GM10248 (cell line): ENCODE data around the gene RASD2.

Source experiments
- CTCF ChIA-PET: fragments of 300-600 bp; sonication (Branson Sonifier 250); formaldehyde crosslinking; extraction: SDS; loops from one replicate; lab custom pipeline; 2021; ENCODE audit warnings: antibody characterized with exemption; lab: Yijun Ruan, JAX
- POLR2A ChIA-PET: fragments of 350-650 bp; sonication (Branson Sonifier 250); formaldehyde crosslinking; extraction: SDS; loops from one replicate; lab custom pipeline; 2020; ENCODE audit warnings: antibody characterized with exemption; lab: Yijun Ruan, JAX
- DNase-seq: peaks from one replicate; pipeline ENCODE4 v3.0.0; 2012; ENCODE audit errors: extremely low spot score
- TF ChIP-seq, protein P1 (sequence below): IDR thresholded peaks from 2 replicates; pipeline ENCODE4 v1.5.1; 2012; ENCODE audit warnings: mild to moderate bottlenecking, low read depth; ENCODE audit errors: extremely low read depth, missing control alignments, control extremely low read depth

Gene RASD2

DNA sequence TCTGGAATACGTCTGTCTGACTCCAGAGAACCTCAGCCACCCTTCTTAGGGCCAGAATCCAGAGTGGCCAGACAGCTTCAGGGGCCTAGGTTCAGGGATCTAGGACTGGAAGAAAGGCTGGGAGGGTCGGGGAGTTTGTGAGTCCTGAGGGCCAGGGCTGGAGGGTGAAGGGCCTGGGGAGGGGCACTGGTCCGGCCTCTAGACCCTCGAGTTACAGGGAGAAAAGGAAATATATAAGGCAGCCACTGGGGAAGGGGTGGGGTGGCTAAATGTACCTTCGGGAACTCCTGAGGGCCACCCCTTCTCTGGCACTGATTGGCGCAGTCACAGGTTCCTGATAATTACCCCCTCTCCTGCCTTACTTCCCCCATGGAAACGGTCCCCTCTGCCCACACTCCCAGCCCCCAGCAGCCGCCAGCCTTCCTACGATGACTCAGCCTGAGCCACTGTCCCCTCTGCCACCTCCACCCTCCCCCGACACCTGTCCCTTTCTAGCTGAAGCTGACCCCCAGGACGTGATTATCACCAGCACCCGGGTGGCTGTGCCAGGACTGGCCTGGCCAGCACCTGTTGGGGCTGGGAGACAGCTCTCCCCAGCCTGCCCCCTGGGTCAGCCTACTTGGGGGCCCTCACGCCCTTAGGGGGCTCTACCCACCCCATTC is 50.1 kb downstream of the RASD2 start:
- CTCF ChIA-PET, result interaction anchor here (1.4 to 1.8 kb wide), 2 partner anchors 9 to 240 kb away, joined by 4 to 9 read pairs; no protein-coding TSS in a partner anchor
- no peak for DNase-seq
- TF ChIP-seq, protein P1, sequence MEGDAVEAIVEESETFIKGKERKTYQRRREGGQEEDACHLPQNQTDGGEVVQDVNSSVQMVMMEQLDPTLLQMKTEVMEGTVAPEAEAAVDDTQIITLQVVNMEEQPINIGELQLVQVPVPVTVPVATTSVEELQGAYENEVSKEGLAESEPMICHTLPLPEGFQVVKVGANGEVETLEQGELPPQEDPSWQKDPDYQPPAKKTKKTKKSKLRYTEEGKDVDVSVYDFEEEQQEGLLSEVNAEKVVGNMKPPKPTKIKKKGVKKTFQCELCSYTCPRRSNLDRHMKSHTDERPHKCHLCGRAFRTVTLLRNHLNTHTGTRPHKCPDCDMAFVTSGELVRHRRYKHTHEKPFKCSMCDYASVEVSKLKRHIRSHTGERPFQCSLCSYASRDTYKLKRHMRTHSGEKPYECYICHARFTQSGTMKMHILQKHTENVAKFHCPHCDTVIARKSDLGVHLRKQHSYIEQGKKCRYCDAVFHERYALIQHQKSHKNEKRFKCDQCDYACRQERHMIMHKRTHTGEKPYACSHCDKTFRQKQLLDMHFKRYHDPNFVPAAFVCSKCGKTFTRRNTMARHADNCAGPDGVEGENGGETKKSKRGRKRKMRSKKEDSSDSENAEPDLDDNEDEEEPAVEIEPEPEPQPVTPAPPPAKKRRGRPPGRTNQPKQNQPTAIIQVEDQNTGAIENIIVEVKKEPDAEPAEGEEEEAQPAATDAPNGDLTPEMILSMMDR, result no peak
- POLR2A ChIA-PET, result no interaction called here

- DNase-seq, result no peak
- ChIA-PET POLR2A (interaction anchor here (0.6 kb wide), 1 partner anchor 761 kb away, joined by 6 read pairs; no protein-coding TSS in a partner anchor), CTCF (interaction anchor here (1.4 to 2.4 kb wide), 3 partner anchors 8 to 241 kb away, joined by 4 to 9 read pairs (median 8); no protein-coding TSS in a partner anchor)
- TF ChIP-seq, protein P1, result no peak
Observed at GRCh38 chr22:35591714-35592417, 51.2 kb downstream of the RASD2 start.

- no peak for DNase-seq
- CTCF ChIA-PET, result interaction anchor here (1.8 to 2.4 kb wide), 2 partner anchors 9 to 10 kb away, joined by 8 to 9 read pairs; no protein-coding TSS in a partner anchor
- POLR2A ChIA-PET, result interaction anchor here (0.6 kb wide), 1 partner anchor 634 kb away, joined by 7 read pairs; no protein-coding TSS in a partner anchor
- TF ChIP-seq, protein P1, result no peak
Observed at GRCh38 chr22:35592418-35592967, 51.9 kb downstream of the RASD2 start.

DNA sequence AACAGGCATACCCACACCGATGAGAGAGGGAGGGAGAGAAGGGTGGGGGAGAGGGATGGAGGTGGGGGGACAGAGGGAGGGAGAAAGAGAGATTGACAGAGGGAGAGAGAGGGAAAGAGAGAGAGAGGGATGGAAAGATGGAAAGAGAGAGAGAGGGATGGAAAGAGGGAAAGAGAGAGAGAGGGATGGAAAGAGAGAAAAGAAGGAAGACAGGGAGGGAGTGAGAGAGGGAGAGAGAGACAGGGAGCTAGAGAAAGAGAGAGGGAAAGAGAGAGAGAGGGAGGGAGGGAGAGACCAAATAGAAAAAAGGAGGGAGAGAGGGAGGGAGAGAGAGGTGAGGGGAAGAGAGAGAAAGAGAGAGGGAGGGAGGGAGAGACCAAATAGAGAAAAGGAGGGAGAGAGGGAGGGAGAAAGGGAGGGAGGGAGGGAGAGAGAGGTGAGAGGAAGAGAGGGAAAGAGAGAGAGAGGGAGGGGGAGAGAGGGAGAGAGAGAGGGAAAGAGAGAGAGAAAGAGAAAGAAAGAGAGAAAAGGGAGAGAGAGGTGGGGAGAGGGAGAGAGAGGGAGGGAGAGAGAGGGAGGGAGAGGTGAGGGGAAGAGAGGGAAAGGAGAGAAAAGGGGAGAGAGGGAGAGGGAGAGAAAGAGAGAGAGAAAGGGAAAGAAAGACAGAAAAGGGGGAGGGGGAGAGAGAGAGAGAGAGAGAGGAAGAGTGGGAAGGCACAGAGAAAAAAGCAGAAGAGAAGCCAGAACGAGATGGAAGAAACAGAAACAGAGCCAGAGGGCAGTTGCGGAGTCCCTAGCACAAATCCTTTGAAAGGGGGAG is 52.6 kb downstream of the RASD2 start:
- ChIA-PET POLR2A (interaction anchor here (0.6 kb wide), 1 partner anchor 635 kb away, joined by 7 read pairs; no protein-coding TSS in a partner anchor), CTCF (interaction anchor here (2.4 kb wide), 1 partner anchor 10 kb away, joined by 8 read pairs; no protein-coding TSS in a partner anchor)
- DNase-seq, result no peak
- TF ChIP-seq, protein P1, result no peak

GRCh38 chr22:35593891-35594470 is 53.4 kb downstream of the RASD2 start:
- CTCF ChIA-PET, result no interaction called here
- TF ChIP-seq, protein P1, result no peak
- DNase-seq, result no peak
- POLR2A ChIA-PET, result no interaction called here
